LNCAP (cell line): Measurements from ENCODE around the gene PHLDA3.

Experiments
- CTCF ChIP-seq: fragments of 450-650 bp; IDR thresholded peaks from 2 replicates; pipeline ENCODE4 v1.5.1; 2017; ENCODE audit warnings: mild to moderate bottlenecking

PHLDA3 gene

GRCh38 chr1:201419746-201420607 is 49.0 kb downstream of the PHLDA3 start:
- TF ChIP-seq CTCF: no peak

DNA sequence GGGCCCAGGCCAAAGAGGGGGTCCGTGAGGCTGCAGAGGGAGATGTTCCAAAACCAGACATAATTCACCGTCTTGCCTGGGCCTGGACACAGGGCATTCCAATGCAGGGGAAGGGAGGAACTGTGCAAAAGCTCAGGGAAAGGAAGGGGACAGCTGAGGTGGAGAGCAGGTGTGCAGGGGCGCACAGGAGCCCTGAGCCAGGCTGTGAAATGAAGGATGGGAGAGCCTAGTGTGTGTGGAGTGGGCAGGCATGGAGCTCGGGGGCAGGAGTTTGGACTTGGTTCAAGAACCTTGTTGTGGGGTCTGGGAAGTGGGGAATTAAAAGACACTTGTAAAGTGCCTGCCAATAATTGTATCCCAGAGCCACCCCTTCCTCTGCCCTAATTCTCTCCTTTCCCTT is 49.7 kb downstream of the PHLDA3 start:
- no peak for TF ChIP-seq CTCF

DNA sequence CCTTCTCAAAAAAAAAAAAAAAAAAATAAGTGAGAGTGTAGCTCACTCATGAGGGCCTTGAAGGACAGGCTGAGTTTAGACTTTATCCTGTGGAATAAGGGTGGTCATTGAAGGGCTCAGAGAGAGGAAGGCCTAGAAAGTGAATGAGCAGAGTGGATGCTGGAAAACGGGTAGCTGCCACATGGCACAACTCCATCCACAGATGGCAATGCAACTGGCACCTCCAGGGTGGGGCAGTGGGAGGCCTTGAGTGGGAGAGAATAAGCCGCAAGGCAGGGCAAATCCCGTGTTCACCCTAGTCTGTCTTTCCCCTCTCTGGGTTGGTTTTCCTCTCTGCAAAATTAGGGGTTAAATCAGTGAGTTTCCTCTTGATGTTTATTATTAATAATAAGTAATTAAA is 50.5 kb downstream of the PHLDA3 start:
- no peak for TF ChIP-seq CTCF
